HCT116 (cell line): ENCODE data around the gene WIPI1. TPM values are rescaled to one million over a fixed set of nuclear protein-coding genes. Genes with fewer than 3 reads are reported as not detected.

Experiments used
- ATAC-seq: fragments of 200-7000 bp; cut with Tn5 transposase; 2 replicates; pipeline ENCODE4 v1.9.1; 2020; ENCODE audit warnings: mild to moderate bottlenecking, moderate library complexity
- BruUV-seq: library from RNA; stranded (reverse); fragments of 400-500 nt; replicated peaks from 2 replicates; lab custom pipeline; 2021; lab: Mats Ljungman, UMichigan
- CTCF ChIA-PET: fragments of 300-600 bp; sonication (Branson Sonifier 250); formaldehyde crosslinking; loops from one replicate; lab custom pipeline; 2021; ENCODE audit warnings: antibody characterized with exemption; lab: Charles Lee
- POLR2A ChIA-PET: fragments of 300-600, 350-600 bp; sonication (Branson Sonifier 250); formaldehyde crosslinking; loops from one replicate; lab custom pipeline; 2021; ENCODE audit warnings: antibody characterized with exemption; lab: Charles Lee
- RAD21 ChIA-PET, 2 experiments: fragments of 300-600 bp; sonication (Branson Sonifier 250); formaldehyde crosslinking; loops; one replicate each; lab custom pipeline; 2023; ENCODE audit warnings: low total read pairs in 2 of 2; ENCODE audit not compliant: uncharacterized antibody in 2 of 2, unreplicated experiment in 2 of 2, low non-redundant PET in 1 of 2; lab: Charles Lee
- DNase-seq: peaks from one replicate; pipeline ENCODE4 v3.0.0-alpha.2; 2010; ENCODE audit warnings: low read depth, low spot score
- H2AFZ ChIP-seq: fragments of 200-600 bp; shearing (Covaris generic), sonication (generic); 2 replicates; pipeline ENCODE4 v1.6.1; 2017; ENCODE audit warnings: low read depth, mixed run types, mixed read lengths, antibody characterized with exemption, low read length; ENCODE audit not compliant: poor library complexity, severe bottlenecking
- H3K27ac ChIP-seq: 2 replicates; pipeline ENCODE4 v1.5.1; 2012; ENCODE audit warnings: low read depth, low read length
- H3K27me3 ChIP-seq: fragments of 200-600 bp; sonication (generic); 2 replicates; pipeline ENCODE4 v1.6.1; 2016; ENCODE audit warnings: mixed run types, low read length, mixed read lengths; ENCODE audit not compliant: insufficient read depth
- H3K36me3 ChIP-seq, 2 experiments: fragments of 200-500 bp in 1 of 2; fragments of 200-600 bp in 1 of 2; sonication (Bioruptor generic) in 1 of 2; sonication (generic) in 1 of 2; 2 replicates each; pipeline versions ENCODE4 v1.5.1 to v1.6.1; 2014 to 2016; ENCODE audit warnings: low read length in 2 of 2, inconsistent platforms in 1 of 2, mixed read lengths in 1 of 2, mixed run types in 1 of 2; ENCODE audit not compliant: insufficient read depth in 2 of 2, control insufficient read depth in 1 of 2
- H3K4me1 ChIP-seq, 2 experiments: fragments of 200-600 bp in 1 of 2; sonication (generic) in 1 of 2; 2 replicates each; pipeline versions ENCODE4 v1.5.1 to v1.6.1; 2012 to 2017; ENCODE audit warnings: low read length in 2 of 2, inconsistent platforms in 1 of 2, mild to moderate bottlenecking in 1 of 2, mixed read lengths in 1 of 2, mixed run types in 1 of 2, moderate library complexity in 1 of 2; ENCODE audit not compliant: insufficient read depth in 2 of 2, control insufficient read depth in 1 of 2
- H3K4me2 ChIP-seq: fragments of 200-600 bp; sonication (generic); 2 replicates; pipeline ENCODE4 v1.6.1; 2017; ENCODE audit warnings: mixed run types, low read length, mixed read lengths
- H3K4me3 ChIP-seq, 2 experiments: fragments of 200-600 bp in 1 of 2; sonication (generic) in 1 of 2; replicated peaks in 1 of 2; 2 replicates each; pipeline ENCODE4 v1.5.1; 2011 to 2016; ENCODE audit warnings: low read length in 2 of 2, control low read depth in 1 of 2, low read depth in 1 of 2, mild to moderate bottlenecking in 1 of 2, mixed read lengths in 1 of 2, mixed run types in 1 of 2
- H3K79me2 ChIP-seq: fragments of 200-600 bp; sonication (generic); 2 replicates; pipeline ENCODE4 v1.6.1; 2017; ENCODE audit warnings: mild to moderate bottlenecking, mixed run types, low read length, moderate library complexity, mixed read lengths; ENCODE audit not compliant: insufficient read depth
- H3K9ac ChIP-seq: fragments of 200-600 bp; sonication (generic); 2 replicates; pipeline ENCODE4 v1.6.1; 2016; ENCODE audit warnings: low read length, mixed read lengths
- H3K9me2 ChIP-seq: fragments of 200-600 bp; sonication (generic), shearing (Covaris generic); 2 replicates; pipeline ENCODE4 v1.6.1; 2017; ENCODE audit warnings: mixed run types, mild to moderate bottlenecking, moderate library complexity; ENCODE audit not compliant: insufficient read depth
- H3K9me3 ChIP-seq, 2 experiments: fragments of 200-500 bp in 1 of 2; fragments of 200-600 bp in 1 of 2; sonication (Bioruptor generic) in 1 of 2; sonication (generic) in 1 of 2; 2 replicates each; pipeline ENCODE4 v1.6.1; 2014 to 2017; ENCODE audit warnings: low read length in 2 of 2, mixed read lengths in 2 of 2, inconsistent platforms in 1 of 2, low read depth in 1 of 2, mild to moderate bottlenecking in 1 of 2, mixed run types in 1 of 2, moderate library complexity in 1 of 2; ENCODE audit not compliant: control insufficient read depth in 1 of 2, insufficient read depth in 1 of 2
- H4K20me1 ChIP-seq: fragments of 200-600 bp; sonication (generic), shearing (Covaris generic); 2 replicates; pipeline ENCODE4 v1.6.1; 2017; ENCODE audit warnings: mixed run types, mild to moderate bottlenecking, moderate library complexity; ENCODE audit not compliant: insufficient read depth
- ATF3 ChIP-seq: IDR thresholded peaks from 2 replicates; pipeline ENCODE4 v1.6.1; 2012
- CBX3 ChIP-seq: IDR thresholded peaks from 2 replicates; pipeline ENCODE4 v1.6.1; 2012; ENCODE audit warnings: low read depth
- EGR1 ChIP-seq: IDR thresholded peaks from 2 replicates; pipeline ENCODE4 v1.6.1; 2012; ENCODE audit warnings: low read depth
- ELF1 ChIP-seq: IDR thresholded peaks from 2 replicates; pipeline ENCODE4 v1.6.1; 2012; ENCODE audit warnings: low read depth, borderline replicate concordance
- EZH2phosphoT487 ChIP-seq: fragments of 200-600 bp; IDR thresholded peaks from 2 replicates; pipeline ENCODE4 v1.6.1; 2018; ENCODE audit warnings: antibody characterized with exemption, borderline replicate concordance
- JUND ChIP-seq: IDR thresholded peaks from 2 replicates; pipeline ENCODE4 v1.6.1; 2012
- POLR2A ChIP-seq: IDR thresholded peaks from 2 replicates; pipeline ENCODE4 v1.7.0; 2011; ENCODE audit warnings: borderline replicate concordance; ENCODE audit not compliant: insufficient read depth, insufficient read length; ENCODE audit errors: extremely low read depth
- RAD21 ChIP-seq: IDR thresholded peaks from 2 replicates; pipeline ENCODE4 v1.6.1; 2012; ENCODE audit warnings: low read depth, mild to moderate bottlenecking
- SRF ChIP-seq: IDR thresholded peaks from 2 replicates; pipeline ENCODE4 v1.6.1; 2012; ENCODE audit warnings: low read depth
- YY1 ChIP-seq: IDR thresholded peaks from 2 replicates; pipeline ENCODE4 v1.6.1; 2011; ENCODE audit warnings: low read length, low read depth, moderate library complexity, mild to moderate bottlenecking; ENCODE audit not compliant: insufficient replicate concordance; ENCODE audit errors: extremely low read depth
- ZFX ChIP-seq: fragments of 450-650 bp; IDR thresholded peaks from 2 replicates; pipeline ENCODE4 v1.6.1; 2017
- ZNF274 ChIP-seq: fragments of 200-500 bp; sonication (Bioruptor generic); IDR thresholded peaks from 2 replicates; pipeline ENCODE4 v1.6.1; 2014; ENCODE audit warnings: mild to moderate bottlenecking, low read depth, low read length, inconsistent platforms
- intact Hi-C: fragments of 100-400 bp; cut with micrococcal nuclease; formaldehyde crosslinking; loops from 2 replicates; pipeline ENCODE4 v1.10.0; 2022
- total RNA-seq: library from RNA; stranded (reverse); gene quantifications from one replicate; pipeline ENCODE4 v1.2.1, GENCODE V29; 2021; ENCODE audit not compliant: unreplicated experiment
- TF ChIP-seq, protein P1 (sequence below): IDR thresholded peaks from 2 replicates; pipeline ENCODE4 v1.6.1; 2012
- TF ChIP-seq, protein P2 (sequence below): IDR thresholded peaks from 2 replicates; pipeline ENCODE4 v1.6.1; 2011; ENCODE audit warnings: mild to moderate bottlenecking, low read length, moderate library complexity; ENCODE audit not compliant: insufficient replicate concordance; ENCODE audit errors: extremely low read depth

The WIPI1 gene
- total RNA-seq, 1 experiment from 2014 or later: 21.5 TPM

DNA sequence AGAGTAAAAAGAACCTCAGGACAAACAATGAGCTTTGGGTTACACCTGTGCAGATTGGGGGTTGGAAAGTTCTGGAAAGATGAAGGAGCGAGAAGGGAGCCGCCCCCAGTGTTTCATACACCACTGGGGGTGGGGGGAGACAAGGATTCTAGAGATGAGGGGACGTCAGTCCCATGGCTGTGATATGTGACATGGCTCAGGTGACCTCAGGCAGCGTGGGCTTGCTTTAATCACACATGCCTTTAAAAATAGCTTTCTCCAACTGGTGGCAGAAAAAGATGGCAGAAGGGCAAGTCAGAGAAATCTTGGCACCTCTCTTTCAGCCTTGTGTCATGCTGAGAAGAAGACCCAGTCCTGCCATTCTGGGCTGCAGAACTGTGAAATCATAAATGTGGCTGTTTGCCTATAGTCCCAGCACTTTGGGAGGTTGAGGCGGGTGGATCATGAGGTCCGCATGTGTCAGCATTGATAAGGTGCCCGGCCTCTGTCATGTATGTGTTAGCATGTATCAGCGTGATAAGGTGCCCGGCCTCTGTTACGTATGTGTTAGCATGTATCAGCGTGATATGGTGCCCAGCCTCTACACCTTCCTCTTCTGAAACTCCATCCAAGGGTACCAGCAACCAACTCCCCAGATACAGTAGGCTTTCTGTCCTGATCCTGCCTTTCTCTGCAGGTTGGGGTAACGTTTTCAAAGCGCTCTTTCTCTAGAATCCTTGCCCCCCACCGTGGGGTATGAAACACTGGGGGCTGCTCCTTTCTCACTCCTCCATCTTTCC lies 25.0 kb downstream of the WIPI1 start:
- TF ChIP-seq SRF: no peak
- no peak for TF ChIP-seq ELF1
- TF ChIP-seq POLR2A: no peak
- no peak for TF ChIP-seq JUND
- TF ChIP-seq, protein P1, sequence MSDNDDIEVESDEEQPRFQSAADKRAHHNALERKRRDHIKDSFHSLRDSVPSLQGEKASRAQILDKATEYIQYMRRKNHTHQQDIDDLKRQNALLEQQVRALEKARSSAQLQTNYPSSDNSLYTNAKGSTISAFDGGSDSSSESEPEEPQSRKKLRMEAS: no peak
- TF ChIP-seq YY1: no peak
- TF ChIP-seq ATF3: no peak
- TF ChIP-seq EZH2phosphoT487: no peak
- TF ChIP-seq CBX3: no peak
- no peak for TF ChIP-seq ZNF274
- TF ChIP-seq ZFX: no peak
- no peak for TF ChIP-seq EGR1
- no peak for TF ChIP-seq RAD21
- TF ChIP-seq, protein P2, sequence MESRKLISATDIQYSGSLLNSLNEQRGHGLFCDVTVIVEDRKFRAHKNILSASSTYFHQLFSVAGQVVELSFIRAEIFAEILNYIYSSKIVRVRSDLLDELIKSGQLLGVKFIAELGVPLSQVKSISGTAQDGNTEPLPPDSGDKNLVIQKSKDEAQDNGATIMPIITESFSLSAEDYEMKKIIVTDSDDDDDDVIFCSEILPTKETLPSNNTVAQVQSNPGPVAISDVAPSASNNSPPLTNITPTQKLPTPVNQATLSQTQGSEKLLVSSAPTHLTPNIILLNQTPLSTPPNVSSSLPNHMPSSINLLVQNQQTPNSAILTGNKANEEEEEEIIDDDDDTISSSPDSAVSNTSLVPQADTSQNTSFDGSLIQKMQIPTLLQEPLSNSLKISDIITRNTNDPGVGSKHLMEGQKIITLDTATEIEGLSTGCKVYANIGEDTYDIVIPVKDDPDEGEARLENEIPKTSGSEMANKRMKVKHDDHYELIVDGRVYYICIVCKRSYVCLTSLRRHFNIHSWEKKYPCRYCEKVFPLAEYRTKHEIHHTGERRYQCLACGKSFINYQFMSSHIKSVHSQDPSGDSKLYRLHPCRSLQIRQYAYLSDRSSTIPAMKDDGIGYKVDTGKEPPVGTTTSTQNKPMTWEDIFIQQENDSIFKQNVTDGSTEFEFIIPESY: no peak
- Histone ChIP-seq H3K4me3 (no peak overlapping the region), H2AFZ (no peak overlapping the region), H4K20me1 (no peaks in the 10 kb centered on the region), H3K9me3 (no peaks in the 10 kb centered on the region), H3K9me2 (no peaks in the 10 kb centered on the region), H3K4me1 (peaks cover 17 to 20% of the 10 kb centered on the region in 2 experiments), H3K27me3 (no peaks in the 10 kb centered on the region), H3K36me3 (no peaks in the 10 kb centered on the region), H3K27ac (no peak overlapping the region), H3K9ac (no peak overlapping the region), H3K79me2 (no peaks in the 10 kb centered on the region), H3K4me2 (no peak overlapping the region)
- ATAC-seq (no peak), DNase-seq (no peak)
- no TSS peak for BruUV-seq
- CTCF ChIA-PET: interaction anchor here (0.8 to 7.4 kb wide), 11 partner anchors 8 to 260 kb away, joined by 3 to 79 read pairs (median 3); partner anchors contain the start of gene AMZ2
- intact Hi-C loops: loop anchor here (1.0 kb wide), 1 partner anchor 169 kb away; no protein-coding TSS in a partner anchor
- RAD21 ChIA-PET: interaction anchor here in 1 of 2 experiments (1.3 kb wide), 1 partner anchor 169 kb away, joined by 5 read pairs; no protein-coding TSS in a partner anchor
- POLR2A ChIA-PET: no interaction called here
